Activated T-cell treated with anti-CD3 and anti-CD28 coated beads, Interleukin-2, amount 50 U/mL, for 72 hours (primary cell): ENCODE data around the gene RANBP9. TPM values are rescaled to one million over a fixed set of nuclear protein-coding genes. Genes with fewer than 3 reads are reported as not detected.

ENCODE experiments used
- ATAC-seq, 2 donors: fragments of 150-1000 bp; cut with Tn5 transposase; replicated peaks in 1 of 2; 2 replicates each; pipeline ENCODE4 v1.10.0; 2021; ENCODE audit warnings: moderate library complexity in 2 of 2, mild to moderate bottlenecking in 1 of 2
- DNase-seq, 2 donors: peaks; one replicate each; pipeline ENCODE4 v3.0.0; 2021 to 2022; ENCODE audit warnings: mixed read lengths in 1 of 2
- H3K27ac Mint-ChIP-seq: one replicate; pipeline ENCODE4 v1.8.0; 2022; ENCODE audit warnings: mild to moderate bottlenecking, moderate library complexity, mixed read lengths
- H3K27me3 Mint-ChIP-seq: one replicate; pipeline ENCODE4 v1.8.0; 2022; ENCODE audit warnings: low read depth, mixed read lengths
- H3K36me3 Mint-ChIP-seq, 2 donors: one replicate each; pipeline ENCODE4 v1.8.0; 2022; ENCODE audit warnings: mixed read lengths in 2 of 2, mild to moderate bottlenecking in 1 of 2; ENCODE audit not compliant: insufficient read depth in 2 of 2
- H3K4me1 Mint-ChIP-seq: one replicate; pipeline ENCODE4 v1.8.0; 2022; ENCODE audit warnings: low read depth, mixed read lengths
- H3K4me3 Mint-ChIP-seq, 2 donors: one replicate each; pipeline ENCODE4 v1.8.0; 2022; ENCODE audit warnings: mild to moderate bottlenecking in 2 of 2, mixed read lengths in 2 of 2, moderate library complexity in 2 of 2
- H3K9me3 Mint-ChIP-seq, 2 donors: one replicate each; pipeline ENCODE4 v1.8.0; 2022; ENCODE audit warnings: mixed read lengths in 2 of 2
- total RNA-seq, 2 donors: library from RNA; stranded (reverse); gene quantifications; one replicate each; pipeline ENCODE4 v1.2.3, GENCODE V29; 2022

The RANBP9 gene
- total RNA-seq, 2 donors from 2014 or later: 74.9 to 78.0 TPM

DNA sequence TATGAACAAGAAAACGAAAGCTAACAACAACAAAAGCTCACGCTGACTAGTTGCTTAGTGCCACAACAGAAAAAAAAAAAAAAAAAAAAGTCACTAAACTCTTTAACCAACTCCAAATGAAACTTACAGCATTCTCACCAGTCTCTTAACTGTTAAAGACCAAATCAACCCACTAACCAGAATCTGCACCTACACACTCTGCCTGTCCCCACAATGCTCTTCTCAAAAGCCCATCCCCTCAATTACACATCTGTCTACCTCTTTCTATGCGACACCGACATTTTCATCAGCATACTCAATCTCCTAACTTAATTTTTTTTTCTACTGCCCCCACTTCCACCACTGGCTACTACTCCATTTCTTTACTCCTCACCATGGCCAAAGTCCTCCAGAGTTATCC lies 62.2 kb downstream of the RANBP9 start:
- no peaks in the 10 kb centered on the region for H3K9me3 Mint-ChIP-seq
- H3K4me3 Mint-ChIP-seq: peak overlapping the region in 1 of 2 donors; percentile 3
- peaks cover 9% of the 10 kb centered on the region for H3K4me1 Mint-ChIP-seq
- H3K27ac Mint-ChIP-seq: peak overlapping the region; percentile 64
- DNase-seq (no peak), ATAC-seq (no peak)
- no peaks in the 10 kb centered on the region for H3K27me3 Mint-ChIP-seq
- H3K36me3 Mint-ChIP-seq: peaks cover 5 to 16% of the 10 kb centered on the region in 2 donors

DNA sequence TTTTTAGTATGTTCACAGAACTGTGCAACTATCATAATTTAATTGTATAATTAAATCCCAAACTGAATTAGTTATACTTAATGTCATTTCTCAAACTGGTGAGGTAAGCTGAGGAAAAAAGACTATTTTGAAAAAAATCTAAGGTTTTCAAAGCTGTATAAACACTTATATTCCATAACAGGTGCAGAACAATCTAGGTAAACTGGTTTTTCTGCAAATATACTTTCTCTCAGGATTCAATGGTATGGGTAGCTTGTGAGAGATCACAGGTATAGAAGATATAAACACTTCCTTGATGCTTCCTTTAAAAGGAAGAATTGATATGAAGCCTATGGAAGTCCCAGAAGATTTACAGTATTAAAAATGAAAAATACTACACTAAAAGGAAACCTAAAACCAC lies 62.8 kb downstream of the RANBP9 start:
- Mint-ChIP-seq H3K4me1 (peaks cover 9% of the 10 kb centered on the region), H3K4me3 (no peak overlapping the region), H3K27ac (peak overlapping the region; percentile 64), H3K9me3 (no peaks in the 10 kb centered on the region), H3K36me3 (peaks cover 5 to 16% of the 10 kb centered on the region in 2 donors), H3K27me3 (no peaks in the 10 kb centered on the region)
- DNase-seq (no peak), ATAC-seq (no peak)

DNA sequence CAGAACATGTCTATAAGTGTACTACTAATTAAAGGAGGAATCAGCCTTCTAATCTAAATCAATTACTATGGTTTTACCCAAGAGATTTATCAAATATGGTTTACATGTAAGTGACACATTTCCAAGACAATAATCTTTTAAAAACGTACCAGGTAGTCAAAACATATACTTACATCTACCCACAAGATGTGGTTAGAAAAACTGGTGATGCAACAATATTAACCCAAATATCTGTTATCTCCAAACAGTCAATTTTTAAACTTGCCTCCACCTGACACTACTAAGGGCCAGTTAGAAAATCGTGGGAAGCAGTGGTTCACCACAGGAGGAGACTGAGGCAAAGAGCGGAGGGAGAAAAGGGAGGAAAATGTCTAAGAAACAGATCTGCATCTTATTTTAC lies 68.5 kb downstream of the RANBP9 start:
- Mint-ChIP-seq H3K27me3 (no peaks in the 10 kb centered on the region), H3K27ac (peak overlapping the region; percentile 82), H3K4me1 (peaks cover 25% of the 10 kb centered on the region), H3K36me3 (peaks cover 9 to 20% of the 10 kb centered on the region in 2 donors), H3K9me3 (no peaks in the 10 kb centered on the region), H3K4me3 (no peak overlapping the region)
- DNase-seq: no peak
- no peak for ATAC-seq

DNA sequence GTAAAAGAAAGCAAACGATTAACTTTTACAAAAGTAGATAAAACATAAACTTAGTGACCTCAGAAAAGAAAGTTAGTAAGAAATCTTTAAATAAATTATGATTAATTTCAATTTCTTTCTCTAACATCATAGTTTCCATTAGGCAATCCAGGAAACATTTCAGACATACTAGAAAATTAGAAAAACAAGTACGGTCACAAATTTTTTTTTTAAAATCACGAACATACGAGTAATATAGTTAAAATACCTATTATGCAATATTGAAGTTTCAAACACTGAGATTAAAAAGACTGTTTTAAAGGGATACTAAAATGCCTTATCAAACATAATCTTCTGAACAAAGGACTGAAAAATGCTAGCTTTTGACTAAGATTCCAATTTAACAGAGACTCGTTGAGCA lies 70.3 kb downstream of the RANBP9 start:
- Mint-ChIP-seq H3K4me3 (peak overlapping the region in 1 of 2 donors; percentile 1), H3K27ac (peak overlapping the region; percentile 74), H3K4me1 (peaks cover 41% of the 10 kb centered on the region), H3K36me3 (peaks cover 9 to 27% of the 10 kb centered on the region in 2 donors), H3K27me3 (no peaks in the 10 kb centered on the region), H3K9me3 (no peaks in the 10 kb centered on the region)
- DNase-seq: no peak
- ATAC-seq: no peak

DNA sequence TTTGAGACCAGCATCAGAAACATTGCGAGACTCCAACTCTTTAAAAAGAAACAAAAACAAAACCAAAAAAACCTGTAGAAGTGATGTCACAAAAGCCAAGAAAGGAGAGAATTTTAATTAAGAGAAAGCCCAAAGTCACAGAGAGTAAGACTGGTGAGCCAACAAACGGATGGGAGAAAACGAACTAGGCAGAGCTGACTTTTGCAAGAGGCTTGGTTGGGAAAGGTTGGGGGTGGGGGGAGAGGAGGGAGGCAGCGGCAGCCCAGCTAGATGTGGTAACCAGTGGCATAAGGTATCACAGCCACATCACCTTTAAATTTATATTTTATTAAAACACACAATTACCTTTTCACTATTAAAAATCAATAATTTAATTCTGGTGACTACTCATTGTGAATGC lies 73.0 kb downstream of the RANBP9 start:
- peaks cover 8 to 29% of the 10 kb centered on the region in 2 donors for H3K36me3 Mint-ChIP-seq
- peak overlapping the region; percentile 91 for H3K27ac Mint-ChIP-seq
- H3K4me3 Mint-ChIP-seq: no peak overlapping the region
- DNase-seq (no peak), ATAC-seq (no peak)
- H3K9me3 Mint-ChIP-seq: no peaks in the 10 kb centered on the region
- H3K4me1 Mint-ChIP-seq: peaks cover 48% of the 10 kb centered on the region
- no peaks in the 10 kb centered on the region for H3K27me3 Mint-ChIP-seq

DNA sequence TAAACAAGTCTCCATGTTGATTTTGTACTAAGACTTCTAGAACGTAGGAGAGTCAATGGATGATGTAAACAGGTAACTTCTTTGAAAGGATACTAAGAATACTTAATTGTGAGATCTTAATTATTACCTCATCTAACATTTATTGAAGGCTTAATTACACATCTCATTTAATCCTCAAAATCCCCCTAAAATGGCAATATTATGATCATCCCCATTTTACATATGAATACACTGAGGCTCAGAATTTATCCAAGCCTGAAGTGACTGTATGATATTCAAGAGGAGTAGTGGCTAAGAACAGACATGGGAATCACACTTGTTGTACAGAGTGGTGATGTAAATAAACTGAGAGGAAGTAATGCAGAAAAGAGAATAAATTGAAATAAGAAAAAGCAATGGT lies 73.6 kb downstream of the RANBP9 start:
- H3K4me1 Mint-ChIP-seq: peaks cover 44% of the 10 kb centered on the region
- no peaks in the 10 kb centered on the region for H3K9me3 Mint-ChIP-seq
- H3K27ac Mint-ChIP-seq: peak overlapping the region; percentile 91
- no peaks in the 10 kb centered on the region for H3K27me3 Mint-ChIP-seq
- ATAC-seq (no peak), DNase-seq (no peak)
- peaks cover 8 to 26% of the 10 kb centered on the region in 2 donors for H3K36me3 Mint-ChIP-seq
- H3K4me3 Mint-ChIP-seq: no peak overlapping the region

DNA sequence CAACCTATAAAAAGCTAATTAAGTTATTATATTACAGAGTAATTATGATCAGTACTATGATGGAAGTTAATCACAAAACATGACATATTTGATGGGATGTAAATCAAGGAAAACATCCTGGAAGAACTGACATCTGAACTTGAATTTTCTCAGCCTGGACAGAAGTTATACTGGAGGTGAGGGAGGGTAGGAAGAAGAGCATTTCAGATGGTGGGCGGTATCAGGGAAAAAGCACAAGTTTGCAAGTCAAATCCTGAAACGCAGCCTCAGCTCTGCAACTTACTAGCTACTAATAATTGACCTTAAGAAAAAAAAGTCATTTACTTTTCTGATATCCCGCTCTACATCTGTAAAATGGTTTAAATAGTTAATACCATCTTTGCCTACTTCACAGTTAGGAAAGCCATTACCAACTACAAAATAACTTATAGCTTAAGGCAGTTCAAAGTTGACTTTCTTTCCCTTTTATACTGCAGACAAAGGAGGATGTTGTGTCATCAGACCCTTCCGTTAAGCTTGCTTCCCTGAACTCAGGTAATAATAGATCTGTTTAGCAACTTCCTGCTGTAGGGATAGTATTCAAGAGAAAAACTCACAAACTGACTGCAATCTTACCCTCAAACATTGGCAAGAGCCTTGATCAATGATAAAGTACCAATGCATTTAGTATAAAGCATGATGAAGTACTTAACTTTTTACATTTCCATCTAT lies 75.5 kb downstream of the RANBP9 start:
- no peak for DNase-seq
- Mint-ChIP-seq H3K9me3 (no peaks in the 10 kb centered on the region), H3K27me3 (no peaks in the 10 kb centered on the region), H3K4me3 (peak overlapping the region; percentile 2 to 51), H3K4me1 (peaks cover 38% of the 10 kb centered on the region), H3K27ac (peak overlapping the region; percentile 71), H3K36me3 (peaks cover 11 to 27% of the 10 kb centered on the region in 2 donors)
- no peak for ATAC-seq

DNA sequence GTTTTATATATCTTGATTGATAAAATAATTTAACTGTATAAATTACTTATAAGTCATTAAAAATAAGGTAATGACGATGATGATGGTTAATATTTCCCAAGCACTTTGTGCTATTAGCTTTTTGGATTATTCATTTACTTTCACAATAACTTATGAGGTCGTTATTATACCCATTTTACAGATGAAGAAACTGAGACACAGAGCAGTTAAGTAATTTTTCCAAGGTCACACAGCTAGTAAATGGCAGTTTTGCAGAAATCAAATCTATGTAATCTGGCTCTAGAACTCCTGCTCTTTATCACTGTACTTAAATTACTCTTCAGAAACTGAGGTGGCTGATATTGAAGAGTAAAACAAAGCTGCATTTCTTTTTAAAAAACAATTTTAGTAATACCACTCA lies 78.3 kb downstream of the RANBP9 start:
- Mint-ChIP-seq H3K4me1 (peaks cover 42% of the 10 kb centered on the region), H3K27ac (no peak overlapping the region), H3K36me3 (peaks cover 9 to 25% of the 10 kb centered on the region in 2 donors), H3K27me3 (no peaks in the 10 kb centered on the region), H3K4me3 (no peak overlapping the region), H3K9me3 (no peaks in the 10 kb centered on the region)
- ATAC-seq (no peak), DNase-seq (no peak)

DNA sequence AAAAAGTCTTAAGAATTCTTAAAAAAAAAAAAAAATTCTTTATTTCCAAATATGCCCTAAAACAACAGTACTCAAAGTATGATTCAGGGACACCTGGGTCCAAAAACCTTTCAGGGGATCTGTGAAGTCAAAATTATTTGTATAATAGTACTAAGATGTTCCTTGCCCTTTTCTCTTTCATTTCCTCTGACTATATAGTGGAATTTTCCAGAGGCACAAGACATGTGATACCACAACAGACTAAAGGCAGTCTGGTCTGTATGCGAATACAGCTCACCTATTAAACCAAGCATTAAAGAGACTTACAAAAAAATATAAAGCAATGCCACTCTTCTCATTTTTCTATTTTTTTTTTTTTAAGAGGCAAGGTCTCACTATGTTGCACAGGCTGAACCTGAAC lies 81.1 kb downstream of the RANBP9 start:
- H3K27ac Mint-ChIP-seq: no peak overlapping the region

DNA sequence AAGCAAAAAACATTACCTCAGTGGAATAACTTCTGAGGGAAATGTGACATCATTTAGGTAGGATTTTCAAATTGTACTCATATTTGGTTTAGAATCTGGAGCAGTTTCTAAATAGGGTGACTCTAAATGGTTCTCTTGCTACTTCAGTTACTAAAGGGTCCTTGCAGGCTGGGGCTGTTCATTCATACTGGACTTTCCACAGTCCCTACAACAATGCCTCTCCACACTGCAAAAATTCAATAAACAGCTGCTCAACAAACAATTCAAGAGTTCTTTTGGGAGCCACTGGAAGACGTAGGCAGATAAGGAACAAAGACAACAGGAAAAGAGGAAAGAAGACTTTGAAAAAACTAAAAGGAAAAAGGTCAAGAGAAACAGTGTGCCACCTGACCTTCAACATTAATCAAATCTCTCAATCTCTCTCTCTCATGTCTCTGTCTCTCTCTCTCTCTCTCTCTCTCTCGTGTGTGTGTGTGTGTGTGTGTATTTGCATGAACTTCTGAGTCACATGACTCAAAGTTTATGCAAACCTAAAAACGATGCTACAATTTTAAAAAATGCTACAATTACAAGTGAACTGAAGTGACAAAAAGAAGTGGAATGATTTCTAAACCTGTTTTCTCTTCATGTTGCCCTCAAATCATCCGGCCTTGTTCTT lies 82.0 kb downstream of the RANBP9 start:
- no peaks in the 10 kb centered on the region for H3K9me3 Mint-ChIP-seq
- peak overlapping the region; percentile 43 for H3K27ac Mint-ChIP-seq
- H3K4me3 Mint-ChIP-seq: peak overlapping the region in 1 of 2 donors; percentile 2
- no peak for ATAC-seq
- H3K36me3 Mint-ChIP-seq: peaks cover 9 to 26% of the 10 kb centered on the region in 2 donors
- no peak for DNase-seq
- H3K27me3 Mint-ChIP-seq: no peaks in the 10 kb centered on the region
- H3K4me1 Mint-ChIP-seq: peaks cover 23% of the 10 kb centered on the region

More for the DNA sequence above, 81.1 kb downstream of the RANBP9 start:
- Mint-ChIP-seq H3K36me3 (peaks cover 9 to 23% of the 10 kb centered on the region in 2 donors), H3K9me3 (no peaks in the 10 kb centered on the region), H3K27me3 (no peaks in the 10 kb centered on the region), H3K4me1 (peaks cover 17% of the 10 kb centered on the region), H3K4me3 (no peak overlapping the region)
- no peak for DNase-seq
- no peak for ATAC-seq

DNA sequence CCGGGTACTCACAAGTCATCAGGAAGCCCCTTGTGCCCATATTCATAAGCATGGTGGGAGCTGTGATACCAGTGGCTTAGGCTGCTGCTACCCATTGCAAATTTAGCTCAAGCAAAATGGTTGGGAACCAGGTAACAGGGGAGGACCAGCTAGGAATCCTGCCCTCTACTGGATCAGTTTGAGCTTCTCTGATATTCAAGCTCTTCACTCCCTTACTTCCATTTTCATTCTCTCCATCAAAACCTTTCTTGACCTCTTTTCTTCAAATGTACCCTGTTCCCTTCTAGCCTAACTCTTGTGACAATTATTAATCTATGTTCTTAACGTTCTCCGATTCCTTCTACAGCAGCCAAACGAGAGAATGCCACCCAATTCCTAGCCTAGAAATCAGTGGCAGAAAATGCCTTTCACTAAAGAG lies 86.8 kb downstream of the RANBP9 start:
- H3K4me3 Mint-ChIP-seq: no peak overlapping the region

DNA sequence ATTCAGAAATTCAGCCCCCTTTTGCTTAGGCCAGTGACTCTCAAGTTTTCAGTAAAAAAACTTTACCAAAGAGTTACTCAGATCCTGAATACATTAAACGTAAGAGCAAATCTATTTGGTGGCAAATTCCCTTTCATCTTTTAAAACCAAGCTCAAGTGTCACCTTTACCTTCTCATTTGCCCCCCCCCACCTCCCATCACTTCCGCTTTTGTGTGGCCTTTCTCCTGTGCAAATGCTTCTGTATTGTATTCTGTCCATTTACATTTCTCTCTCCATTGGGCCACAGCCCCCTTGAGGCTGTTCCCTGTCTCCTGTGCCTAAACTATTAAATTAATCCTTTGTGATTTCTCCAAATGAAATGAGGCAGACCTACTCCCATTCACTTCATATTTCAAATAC lies 94.6 kb downstream of the RANBP9 start:
- peaks cover 32% of the 10 kb centered on the region for H3K4me1 Mint-ChIP-seq
- H3K9me3 Mint-ChIP-seq: no peaks in the 10 kb centered on the region
- H3K4me3 Mint-ChIP-seq: peak overlapping the region; percentile 98
- ATAC-seq (no peak), DNase-seq (no peak)
- H3K36me3 Mint-ChIP-seq: peaks cover 8 to 22% of the 10 kb centered on the region in 2 donors
- H3K27ac Mint-ChIP-seq: peak overlapping the region; percentile 96
- H3K27me3 Mint-ChIP-seq: no peaks in the 10 kb centered on the region

More for the DNA sequence above, 86.8 kb downstream of the RANBP9 start:
- H3K27ac Mint-ChIP-seq: peak overlapping the region; percentile 17
- no peaks in the 10 kb centered on the region for H3K9me3 Mint-ChIP-seq
- peaks cover 12% of the 10 kb centered on the region for H3K4me1 Mint-ChIP-seq
- DNase-seq: peak; percentile 14 to 20
- H3K27me3 Mint-ChIP-seq: no peaks in the 10 kb centered on the region
- H3K36me3 Mint-ChIP-seq: peaks cover 6 to 22% of the 10 kb centered on the region in 2 donors
- ATAC-seq: peak; percentile 58 to 82

DNA sequence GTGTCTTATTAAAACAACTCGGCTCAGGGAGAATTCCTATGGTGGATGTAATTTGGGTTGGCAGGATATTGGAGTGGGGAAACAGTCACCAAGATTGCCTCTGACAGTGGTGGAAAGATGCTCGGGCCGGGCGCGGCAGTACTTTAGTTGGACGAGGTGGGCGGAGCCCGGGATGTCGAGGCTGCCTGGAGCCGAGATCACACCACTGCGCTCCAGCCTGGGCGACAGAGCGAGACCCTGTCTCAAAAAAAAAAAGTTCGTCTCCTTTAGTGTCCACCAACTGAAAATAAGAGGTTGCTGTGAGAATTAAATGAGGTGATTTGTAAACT lies 95.9 kb downstream of the RANBP9 start:
- peaks cover 8 to 21% of the 10 kb centered on the region in 2 donors for H3K36me3 Mint-ChIP-seq
- H3K27ac Mint-ChIP-seq: peak overlapping the region; percentile 96
- ATAC-seq: peak; percentile 37 to 47
- H3K9me3 Mint-ChIP-seq: no peaks in the 10 kb centered on the region
- peak; percentile 63 to 64 for DNase-seq
- H3K4me1 Mint-ChIP-seq: peaks cover 39% of the 10 kb centered on the region
- H3K27me3 Mint-ChIP-seq: no peaks in the 10 kb centered on the region
- H3K4me3 Mint-ChIP-seq: peak overlapping the region; percentile 98
